Prostate gland (tissue), 2 donors: ENCODE data around the gene ALDH1L2.

Source experiments
- CTCF ChIP-seq, 4 experiments: fragments of 200-600 bp in 2 of 4; fragments of 450-650 bp in 2 of 4; sonication (generic) in 2 of 4; IDR thresholded peaks; 1 replicate in 3 of 4; 2 replicates in 1 of 4; pipeline ENCODE4 v1.5.1; 2016 to 2019; ENCODE audit warnings: antibody characterized with exemption in 4 of 4, mild to moderate bottlenecking in 2 of 4, moderate library complexity in 2 of 4
- POLR2A ChIP-seq: fragments of 450-650 bp; IDR thresholded peaks from one replicate; pipeline ENCODE4 v1.6.1; 2016; ENCODE audit warnings: antibody characterized with exemption, mild to moderate bottlenecking
- POLR2AphosphoS5 ChIP-seq: sonication (generic); formaldehyde crosslinking; IDR thresholded peaks from one replicate; pipeline ENCODE4 v1.6.1; 2017; ENCODE audit warnings: antibody characterized with exemption

- TF ChIP-seq CTCF (IDR thresholded peaks at IDR 0.05): no peak
- TF ChIP-seq POLR2A: no peak
- TF ChIP-seq POLR2AphosphoS5: no peak
Measured at GRCh38 chr12:105051981-105052380, 32.3 kb downstream of the ALDH1L2 start.
